HCT116 (cell line): Measurements from ENCODE around the gene MTREX. TPM values are rescaled to one million over a fixed set of nuclear protein-coding genes. Genes with fewer than 3 reads are reported as not detected.

ENCODE experiments used
- ATAC-seq: fragments of 200-7000 bp; cut with Tn5 transposase; 2 replicates; pipeline ENCODE4 v1.9.1; 2020; ENCODE audit warnings: mild to moderate bottlenecking, moderate library complexity
- BruUV-seq: library from RNA; stranded (reverse); fragments of 400-500 nt; replicated peaks from 2 replicates; lab custom pipeline; 2021; lab: Mats Ljungman, UMichigan
- CTCF ChIA-PET: fragments of 300-600 bp; sonication (Branson Sonifier 250); formaldehyde crosslinking; loops from one replicate; lab custom pipeline; 2021; ENCODE audit warnings: antibody characterized with exemption; lab: Charles Lee
- POLR2A ChIA-PET: fragments of 300-600, 350-600 bp; sonication (Branson Sonifier 250); formaldehyde crosslinking; loops from one replicate; lab custom pipeline; 2021; ENCODE audit warnings: antibody characterized with exemption; lab: Charles Lee
- RAD21 ChIA-PET, 2 experiments: fragments of 300-600 bp; sonication (Branson Sonifier 250); formaldehyde crosslinking; loops; one replicate each; lab custom pipeline; 2023; ENCODE audit warnings: low total read pairs in 2 of 2; ENCODE audit not compliant: uncharacterized antibody in 2 of 2, unreplicated experiment in 2 of 2, low non-redundant PET in 1 of 2; lab: Charles Lee
- DNase-seq: peaks from one replicate; pipeline ENCODE4 v3.0.0-alpha.2; 2010; ENCODE audit warnings: low read depth, low spot score
- H2AFZ ChIP-seq: fragments of 200-600 bp; shearing (Covaris generic), sonication (generic); 2 replicates; pipeline ENCODE4 v1.6.1; 2017; ENCODE audit warnings: low read depth, mixed run types, mixed read lengths, antibody characterized with exemption, low read length; ENCODE audit not compliant: poor library complexity, severe bottlenecking
- H3K27ac ChIP-seq: 2 replicates; pipeline ENCODE4 v1.5.1; 2012; ENCODE audit warnings: low read depth, low read length
- H3K27me3 ChIP-seq: fragments of 200-600 bp; sonication (generic); 2 replicates; pipeline ENCODE4 v1.6.1; 2016; ENCODE audit warnings: mixed run types, low read length, mixed read lengths; ENCODE audit not compliant: insufficient read depth
- H3K36me3 ChIP-seq, 2 experiments: fragments of 200-500 bp in 1 of 2; fragments of 200-600 bp in 1 of 2; sonication (Bioruptor generic) in 1 of 2; sonication (generic) in 1 of 2; 2 replicates each; pipeline versions ENCODE4 v1.5.1 to v1.6.1; 2014 to 2016; ENCODE audit warnings: low read length in 2 of 2, inconsistent platforms in 1 of 2, mixed read lengths in 1 of 2, mixed run types in 1 of 2; ENCODE audit not compliant: insufficient read depth in 2 of 2, control insufficient read depth in 1 of 2
- H3K4me1 ChIP-seq, 2 experiments: fragments of 200-600 bp in 1 of 2; sonication (generic) in 1 of 2; 2 replicates each; pipeline versions ENCODE4 v1.5.1 to v1.6.1; 2012 to 2017; ENCODE audit warnings: low read length in 2 of 2, inconsistent platforms in 1 of 2, mild to moderate bottlenecking in 1 of 2, mixed read lengths in 1 of 2, mixed run types in 1 of 2, moderate library complexity in 1 of 2; ENCODE audit not compliant: insufficient read depth in 2 of 2, control insufficient read depth in 1 of 2
- H3K4me2 ChIP-seq: fragments of 200-600 bp; sonication (generic); 2 replicates; pipeline ENCODE4 v1.6.1; 2017; ENCODE audit warnings: mixed run types, low read length, mixed read lengths
- H3K4me3 ChIP-seq, 2 experiments: fragments of 200-600 bp in 1 of 2; sonication (generic) in 1 of 2; replicated peaks in 1 of 2; 2 replicates each; pipeline ENCODE4 v1.5.1; 2011 to 2016; ENCODE audit warnings: low read length in 2 of 2, control low read depth in 1 of 2, low read depth in 1 of 2, mild to moderate bottlenecking in 1 of 2, mixed read lengths in 1 of 2, mixed run types in 1 of 2
- H3K79me2 ChIP-seq: fragments of 200-600 bp; sonication (generic); 2 replicates; pipeline ENCODE4 v1.6.1; 2017; ENCODE audit warnings: mild to moderate bottlenecking, mixed run types, low read length, moderate library complexity, mixed read lengths; ENCODE audit not compliant: insufficient read depth
- H3K9ac ChIP-seq: fragments of 200-600 bp; sonication (generic); 2 replicates; pipeline ENCODE4 v1.6.1; 2016; ENCODE audit warnings: low read length, mixed read lengths
- H3K9me2 ChIP-seq: fragments of 200-600 bp; sonication (generic), shearing (Covaris generic); 2 replicates; pipeline ENCODE4 v1.6.1; 2017; ENCODE audit warnings: mixed run types, mild to moderate bottlenecking, moderate library complexity; ENCODE audit not compliant: insufficient read depth
- H3K9me3 ChIP-seq, 2 experiments: fragments of 200-500 bp in 1 of 2; fragments of 200-600 bp in 1 of 2; sonication (Bioruptor generic) in 1 of 2; sonication (generic) in 1 of 2; 2 replicates each; pipeline ENCODE4 v1.6.1; 2014 to 2017; ENCODE audit warnings: low read length in 2 of 2, mixed read lengths in 2 of 2, inconsistent platforms in 1 of 2, low read depth in 1 of 2, mild to moderate bottlenecking in 1 of 2, mixed run types in 1 of 2, moderate library complexity in 1 of 2; ENCODE audit not compliant: control insufficient read depth in 1 of 2, insufficient read depth in 1 of 2
- H4K20me1 ChIP-seq: fragments of 200-600 bp; sonication (generic), shearing (Covaris generic); 2 replicates; pipeline ENCODE4 v1.6.1; 2017; ENCODE audit warnings: mixed run types, mild to moderate bottlenecking, moderate library complexity; ENCODE audit not compliant: insufficient read depth
- CBX3 ChIP-seq: IDR thresholded peaks from 2 replicates; pipeline ENCODE4 v1.6.1; 2012; ENCODE audit warnings: low read depth
- EGR1 ChIP-seq: IDR thresholded peaks from 2 replicates; pipeline ENCODE4 v1.6.1; 2012; ENCODE audit warnings: low read depth
- EZH2phosphoT487 ChIP-seq: fragments of 200-600 bp; IDR thresholded peaks from 2 replicates; pipeline ENCODE4 v1.6.1; 2018; ENCODE audit warnings: antibody characterized with exemption, borderline replicate concordance
- JUND ChIP-seq: IDR thresholded peaks from 2 replicates; pipeline ENCODE4 v1.6.1; 2012
- POLR2A ChIP-seq: IDR thresholded peaks from 2 replicates; pipeline ENCODE4 v1.7.0; 2011; ENCODE audit warnings: borderline replicate concordance; ENCODE audit not compliant: insufficient read depth, insufficient read length; ENCODE audit errors: extremely low read depth
- RAD21 ChIP-seq: IDR thresholded peaks from 2 replicates; pipeline ENCODE4 v1.6.1; 2012; ENCODE audit warnings: low read depth, mild to moderate bottlenecking
- SP1 ChIP-seq: IDR thresholded peaks from 2 replicates; pipeline ENCODE4 v1.6.1; 2012; ENCODE audit warnings: low read depth
- SRF ChIP-seq: IDR thresholded peaks from 2 replicates; pipeline ENCODE4 v1.6.1; 2012; ENCODE audit warnings: low read depth
- YY1 ChIP-seq: IDR thresholded peaks from 2 replicates; pipeline ENCODE4 v1.6.1; 2011; ENCODE audit warnings: low read length, low read depth, moderate library complexity, mild to moderate bottlenecking; ENCODE audit not compliant: insufficient replicate concordance; ENCODE audit errors: extremely low read depth
- ZNF274 ChIP-seq: fragments of 200-500 bp; sonication (Bioruptor generic); IDR thresholded peaks from 2 replicates; pipeline ENCODE4 v1.6.1; 2014; ENCODE audit warnings: mild to moderate bottlenecking, low read depth, low read length, inconsistent platforms
- intact Hi-C: fragments of 100-400 bp; cut with micrococcal nuclease; formaldehyde crosslinking; loops from 2 replicates; pipeline ENCODE4 v1.10.0; 2022
- total RNA-seq: library from RNA; stranded (reverse); gene quantifications from one replicate; pipeline ENCODE4 v1.2.1, GENCODE V29; 2021; ENCODE audit not compliant: unreplicated experiment
- TF ChIP-seq, protein P1 (sequence below), 3 experiments: fragments of 200-600 bp in 1 of 3; sonication (generic) in 1 of 3; IDR thresholded peaks in 2 of 3; conservative IDR thresholded peaks in 1 of 3; 2 replicates each; pipeline ENCODE4 v1.5.1; 2012 to 2017; ENCODE audit warnings: low read depth in 2 of 3, low read length in 2 of 3, antibody characterized with exemption in 1 of 3, borderline replicate concordance in 1 of 3, control low read depth in 1 of 3, mild to moderate bottlenecking in 1 of 3, mixed read lengths in 1 of 3, mixed run types in 1 of 3, moderate library complexity in 1 of 3; ENCODE audit not compliant: insufficient read depth in 1 of 3

Gene MTREX
- total RNA-seq, 1 experiment from 2014 or later: 101 TPM

DNA sequence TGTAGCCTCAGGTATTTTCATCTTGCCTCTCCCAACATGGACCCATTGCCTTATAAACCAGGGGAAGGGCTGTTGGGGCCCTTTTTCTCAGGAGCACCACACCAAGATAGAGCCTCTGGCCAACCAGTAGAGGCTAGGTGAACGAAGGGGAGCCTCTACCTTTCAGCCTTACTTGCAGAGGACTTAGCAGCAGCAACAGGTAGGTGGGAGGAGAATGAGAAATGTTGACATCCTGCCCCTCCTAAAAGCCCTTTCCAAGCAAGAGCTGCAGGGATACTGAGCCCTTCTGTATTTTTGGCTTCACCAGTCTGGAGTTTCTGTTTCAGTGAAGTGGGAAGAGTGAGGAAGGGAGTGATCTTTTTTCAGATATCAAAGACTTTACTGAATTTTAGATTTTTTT lies 77.4 kb downstream of the MTREX start:
- H3K79me2 ChIP-seq: peaks cover 40% of the 10 kb centered on the region
- CTCF ChIA-PET: no interaction called here
- no peak overlapping the region for H3K4me3 ChIP-seq
- H3K9me2 ChIP-seq: no peaks in the 10 kb centered on the region
- BruUV-seq: no TSS peak
- peaks cover 5 to 8% of the 10 kb centered on the region in 2 experiments for H3K36me3 ChIP-seq
- H4K20me1 ChIP-seq: no peaks in the 10 kb centered on the region; the same call in 1 of the 2 replicates
- H3K27me3 ChIP-seq: no peaks in the 10 kb centered on the region
- intact Hi-C loops: no loop called here
- no peak overlapping the region for H3K4me2 ChIP-seq
- no peak for DNase-seq
- H3K9ac ChIP-seq: no peak overlapping the region
- RAD21 ChIA-PET: no interaction called here
- ATAC-seq: no peak
- no peak overlapping the region for H2AFZ ChIP-seq
- H3K4me1 ChIP-seq: no peaks in the 10 kb centered on the region
- no peaks in the 10 kb centered on the region for H3K9me3 ChIP-seq
- no peak overlapping the region for H3K27ac ChIP-seq
- POLR2A ChIA-PET: no interaction called here
- TF ChIP-seq YY1: no peak
- TF ChIP-seq SRF: no peak
- no peak for TF ChIP-seq ZNF274
- no peak for TF ChIP-seq CBX3
- no peak for TF ChIP-seq JUND
- TF ChIP-seq EGR1: no peak
- no peak for TF ChIP-seq RAD21
- TF ChIP-seq EZH2phosphoT487: no peak
- TF ChIP-seq, protein P1, sequence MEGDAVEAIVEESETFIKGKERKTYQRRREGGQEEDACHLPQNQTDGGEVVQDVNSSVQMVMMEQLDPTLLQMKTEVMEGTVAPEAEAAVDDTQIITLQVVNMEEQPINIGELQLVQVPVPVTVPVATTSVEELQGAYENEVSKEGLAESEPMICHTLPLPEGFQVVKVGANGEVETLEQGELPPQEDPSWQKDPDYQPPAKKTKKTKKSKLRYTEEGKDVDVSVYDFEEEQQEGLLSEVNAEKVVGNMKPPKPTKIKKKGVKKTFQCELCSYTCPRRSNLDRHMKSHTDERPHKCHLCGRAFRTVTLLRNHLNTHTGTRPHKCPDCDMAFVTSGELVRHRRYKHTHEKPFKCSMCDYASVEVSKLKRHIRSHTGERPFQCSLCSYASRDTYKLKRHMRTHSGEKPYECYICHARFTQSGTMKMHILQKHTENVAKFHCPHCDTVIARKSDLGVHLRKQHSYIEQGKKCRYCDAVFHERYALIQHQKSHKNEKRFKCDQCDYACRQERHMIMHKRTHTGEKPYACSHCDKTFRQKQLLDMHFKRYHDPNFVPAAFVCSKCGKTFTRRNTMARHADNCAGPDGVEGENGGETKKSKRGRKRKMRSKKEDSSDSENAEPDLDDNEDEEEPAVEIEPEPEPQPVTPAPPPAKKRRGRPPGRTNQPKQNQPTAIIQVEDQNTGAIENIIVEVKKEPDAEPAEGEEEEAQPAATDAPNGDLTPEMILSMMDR (IDR thresholded peaks at IDR 0.05 in 2 of 3, conservative IDR thresholded peaks at IDR 0.05 in 1 of 3; ENCODE audit: borderline replicate concordance in 1 of 3, insufficient read depth in 1 of 3, low read depth in 2 of 3, low read length in 2 of 3): no peak
- no peak for TF ChIP-seq SP1
- no peak for TF ChIP-seq POLR2A
